GM18861 (cell line): ENCODE data around the gene DNAJC1.

Experiments
- ATAC-seq: cut with Tn5 transposase; IDR thresholded peaks from one replicate; pipeline ENCODE4 v1.9.1; 2021; ENCODE audit not compliant: unreplicated experiment

The DNAJC1 gene

DNA sequence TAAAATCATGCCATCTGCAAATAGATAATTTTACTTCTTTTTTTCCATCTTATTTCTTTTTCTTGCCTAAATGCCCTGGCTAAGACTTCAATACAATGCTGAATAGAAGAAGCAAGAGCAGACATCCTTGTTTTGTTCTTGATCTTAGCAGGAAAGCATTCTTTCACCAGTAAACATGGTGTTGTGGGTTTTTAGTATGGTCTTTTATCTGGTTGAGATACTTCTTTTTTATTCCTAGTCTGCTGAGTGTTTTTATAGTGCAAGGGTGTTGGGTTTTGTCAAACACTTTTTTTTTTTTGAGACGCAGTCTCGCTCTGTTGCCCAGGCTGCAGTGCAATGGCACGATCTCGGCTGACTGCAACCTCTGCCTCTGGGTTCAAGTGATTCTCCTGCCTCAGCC is 232.3 kb downstream of the DNAJC1 start:
- ATAC-seq, result no peak

DNA sequence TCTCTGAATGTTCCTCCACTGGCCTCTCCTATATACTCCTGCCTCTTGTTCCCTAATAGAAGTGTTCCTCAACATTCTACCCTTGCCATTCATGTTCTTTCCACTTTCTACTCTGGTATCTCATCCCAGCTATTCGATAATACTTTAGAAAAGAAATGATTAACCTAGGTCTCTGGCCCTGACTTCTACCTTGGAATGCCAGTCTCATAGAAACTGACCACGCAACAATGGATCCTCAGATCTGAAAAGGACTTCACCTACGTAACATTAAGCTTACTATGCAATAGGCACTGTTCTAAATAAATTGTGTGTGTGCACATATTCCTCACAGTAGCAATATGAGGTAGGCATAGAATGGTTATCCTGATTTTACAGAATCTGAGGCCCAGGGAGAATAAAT is 234.5 kb downstream of the DNAJC1 start:
- no peak for ATAC-seq

DNA sequence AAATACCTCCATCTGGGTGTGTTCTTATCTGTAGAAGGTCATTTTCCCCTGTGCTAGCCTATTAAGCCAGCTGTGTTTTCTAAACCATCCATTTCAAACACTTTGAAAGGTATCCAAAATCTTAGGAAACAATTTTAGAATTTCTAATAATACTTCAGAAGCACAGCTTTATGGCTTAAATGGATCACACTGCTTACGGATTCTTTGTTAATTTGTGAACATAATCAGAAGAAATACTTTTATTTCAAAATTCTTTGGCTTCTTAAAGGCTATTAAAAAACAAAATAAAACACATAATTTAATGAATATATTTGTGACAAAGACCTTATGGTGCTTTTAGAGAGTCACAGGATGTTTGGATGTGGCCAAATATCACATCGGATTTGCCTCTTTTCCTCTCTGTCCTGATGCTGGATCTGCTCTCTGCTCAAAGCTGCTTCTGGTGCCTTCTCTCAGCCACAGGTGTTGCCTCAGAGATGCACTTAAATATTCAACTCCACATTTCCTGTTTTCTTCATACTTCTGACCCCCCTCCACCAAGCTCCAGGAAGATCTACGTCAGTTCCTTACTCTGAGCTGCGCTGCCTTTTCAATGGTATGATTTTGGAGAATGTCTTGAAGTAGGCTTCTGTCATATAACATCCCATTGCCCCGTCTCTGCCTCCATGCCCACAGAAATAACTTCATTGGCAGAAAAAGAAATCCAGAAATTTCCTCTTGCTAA is 238.9 kb downstream of the DNAJC1 start:
- ATAC-seq, result no peak

DNA sequence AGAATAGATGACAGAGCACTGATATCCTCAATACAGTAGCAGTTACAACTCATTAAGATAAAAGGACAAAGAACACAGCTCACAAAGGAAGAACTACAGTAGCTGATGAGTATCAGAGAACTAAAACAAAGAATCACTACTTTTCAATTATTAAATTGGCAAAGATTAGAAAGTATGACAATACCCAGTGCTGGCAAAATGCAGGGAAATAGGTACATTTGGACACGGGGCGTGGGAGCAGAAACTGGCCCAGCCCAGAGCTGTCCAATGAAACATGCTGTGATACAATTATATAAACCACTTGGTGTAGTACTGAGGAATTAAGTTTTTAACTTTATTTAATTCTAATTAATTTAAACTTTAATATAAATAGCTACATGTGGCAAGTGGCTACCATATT is 243.2 kb downstream of the DNAJC1 start:
- ATAC-seq, result no peak

- ATAC-seq, result no peak
Measured at GRCh38 chr10:21759232-21759631, 244.3 kb downstream of the DNAJC1 start.

GRCh38 chr10:21758696-21759095 is 244.8 kb downstream of the DNAJC1 start:
- ATAC-seq, result no peak

GRCh38 chr10:21758239-21758638 is 245.3 kb downstream of the DNAJC1 start:
- ATAC-seq, result no peak

DNA sequence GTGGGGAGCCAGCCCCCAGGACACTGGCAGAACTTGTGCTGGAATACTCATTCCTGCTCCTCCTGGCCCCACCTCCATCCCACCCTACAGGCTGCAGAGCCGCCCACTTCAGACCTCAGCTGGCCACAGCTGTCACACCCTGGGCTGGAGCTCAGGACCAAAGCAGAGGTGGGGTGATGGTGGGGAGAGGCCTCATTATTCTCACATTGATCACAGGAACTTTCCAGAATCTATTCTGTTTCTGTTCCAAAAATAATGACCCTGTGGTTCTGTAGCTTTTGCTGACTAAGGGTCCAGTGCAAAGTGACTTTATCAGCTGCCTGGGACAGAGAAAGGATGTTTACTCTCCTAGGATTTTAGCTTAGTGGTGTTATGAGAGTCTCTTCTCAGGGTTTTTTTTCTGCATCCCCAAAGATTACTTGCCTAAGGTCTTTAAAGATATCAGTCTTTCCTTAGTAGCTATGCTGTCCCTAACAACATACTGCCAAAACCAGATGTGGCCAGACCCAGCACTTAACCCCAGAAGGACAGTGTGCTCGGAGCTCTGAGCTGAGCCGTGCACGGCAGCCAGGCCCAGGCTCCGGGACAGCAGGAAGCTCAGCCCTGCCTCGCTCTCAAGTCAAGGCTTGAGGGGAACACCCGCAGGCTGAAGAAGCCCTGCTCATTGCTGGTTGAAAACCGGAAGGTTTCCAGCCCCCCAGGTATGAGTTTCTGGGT is 246.2 kb downstream of the DNAJC1 start:
- no peak for ATAC-seq

DNA sequence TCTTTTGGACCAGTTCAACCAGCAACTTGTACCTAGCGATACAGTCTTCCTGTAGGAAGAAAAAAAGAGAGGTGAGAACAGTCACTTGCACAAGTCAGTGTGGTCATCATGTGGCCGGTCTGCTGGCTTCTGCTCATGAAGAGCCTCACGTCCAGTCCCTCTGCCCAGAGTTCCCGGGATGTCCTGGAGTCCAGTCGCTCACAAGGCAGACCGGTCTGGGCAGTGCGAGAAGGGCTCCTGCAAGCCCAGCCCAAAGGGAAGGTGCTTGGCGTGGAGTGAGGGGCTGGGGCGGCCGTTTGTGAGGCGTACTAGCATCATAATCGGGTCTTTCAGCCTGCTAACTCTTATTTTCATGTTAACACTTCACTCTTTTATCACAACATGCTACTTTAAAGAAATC is 246.8 kb downstream of the DNAJC1 start:
- no peak for ATAC-seq

DNA sequence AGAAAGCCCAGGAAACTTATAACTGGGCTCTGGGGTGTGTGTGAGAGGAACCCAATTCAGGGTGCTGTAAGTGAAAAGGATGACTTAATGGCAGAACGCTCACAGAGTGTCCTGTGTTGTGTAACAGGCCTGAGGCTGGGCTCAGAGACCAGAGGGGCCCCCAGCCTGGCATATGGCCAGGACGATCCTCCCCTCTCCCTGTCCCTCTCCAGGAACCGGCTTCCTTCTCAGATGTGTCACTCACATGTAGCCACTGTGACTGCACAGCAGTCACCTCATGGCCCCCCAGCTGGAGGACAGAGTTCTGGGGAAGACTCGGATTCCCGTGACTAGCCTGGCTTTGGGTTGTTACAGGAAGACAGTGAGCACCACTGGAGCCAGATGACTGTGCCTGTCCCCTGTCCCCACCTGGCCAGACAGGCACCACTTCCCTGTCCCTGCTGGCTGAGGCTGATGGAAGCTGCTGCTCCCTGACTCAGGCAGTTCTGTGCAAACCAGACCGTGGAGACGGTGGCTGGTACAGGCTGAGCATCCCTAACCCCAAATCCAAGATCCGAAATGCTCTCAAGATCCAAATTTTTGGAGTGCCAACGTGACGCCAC is 249.0 kb downstream of the DNAJC1 start:
- ATAC-seq, result no peak

GRCh38 chr10:21753497-21754270 is 249.8 kb downstream of the DNAJC1 start:
- no peak for ATAC-seq

- no peak for ATAC-seq
Measured at GRCh38 chr10:21751341-21752310, 251.9 kb downstream of the DNAJC1 start.

- ATAC-seq, result no peak
Measured at GRCh38 chr10:21750424-21750823, 253.1 kb downstream of the DNAJC1 start.

DNA sequence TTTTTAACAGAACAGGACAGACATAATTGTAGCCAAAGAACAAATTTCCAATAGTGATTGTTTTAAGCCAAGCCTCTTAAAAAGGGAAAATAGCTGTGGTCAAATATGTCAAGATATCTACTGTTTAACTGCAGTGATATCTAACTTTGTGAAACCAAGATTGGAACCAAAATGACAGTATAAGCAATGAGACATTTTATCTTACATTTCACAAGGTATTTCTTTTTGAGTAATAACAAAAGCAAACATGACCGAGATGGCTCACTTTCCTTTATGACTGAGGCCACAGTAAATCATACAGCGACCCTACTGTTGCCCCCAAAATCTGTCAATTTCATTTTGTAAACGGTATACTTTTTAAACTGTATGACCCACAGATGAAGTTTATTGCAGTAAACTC is 253.7 kb downstream of the DNAJC1 start:
- ATAC-seq, result no peak

GRCh38 chr10:21747809-21748208 is 255.7 kb downstream of the DNAJC1 start:
- no peak for ATAC-seq

GRCh38 chr10:21746118-21746517 is 257.4 kb downstream of the DNAJC1 start:
- ATAC-seq, result no peak

GRCh38 chr10:21744223-21744622 is 259.3 kb downstream of the DNAJC1 start:
- no peak for ATAC-seq

DNA sequence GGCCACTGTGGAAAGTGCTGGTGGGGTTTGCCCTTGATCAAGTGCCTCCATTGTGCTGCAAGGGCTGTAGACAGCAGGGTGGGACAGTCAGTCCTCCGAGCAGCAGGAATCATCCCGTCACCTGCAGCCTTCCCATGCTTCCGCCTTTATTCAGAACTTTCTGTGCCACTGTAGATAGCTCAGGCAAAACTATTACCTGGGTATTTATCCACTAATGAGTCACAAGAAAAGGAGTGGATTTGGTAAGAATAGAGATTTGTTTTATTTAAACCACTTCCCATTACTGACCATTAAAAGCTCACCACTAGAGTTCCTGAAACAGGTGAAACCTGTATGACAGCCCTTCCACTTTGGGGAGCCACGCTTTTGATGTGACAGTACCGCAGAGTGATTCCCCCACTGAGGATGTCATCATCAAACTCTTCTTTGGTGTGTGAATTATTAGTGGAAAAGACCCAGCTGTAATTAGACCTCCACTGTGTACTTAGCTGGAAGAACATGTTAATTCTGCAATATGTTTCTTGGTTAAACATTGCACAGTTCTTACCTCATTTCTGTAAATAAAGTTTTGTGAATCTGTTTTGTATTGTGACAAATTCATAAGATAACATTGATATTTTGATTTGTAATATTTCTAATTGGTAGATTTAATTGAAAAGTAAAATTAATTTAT is 260.7 kb downstream of the DNAJC1 start:
- no peak for ATAC-seq

GRCh38 chr10:21740989-21741388 is 262.5 kb downstream of the DNAJC1 start:
- no peak for ATAC-seq

DNA sequence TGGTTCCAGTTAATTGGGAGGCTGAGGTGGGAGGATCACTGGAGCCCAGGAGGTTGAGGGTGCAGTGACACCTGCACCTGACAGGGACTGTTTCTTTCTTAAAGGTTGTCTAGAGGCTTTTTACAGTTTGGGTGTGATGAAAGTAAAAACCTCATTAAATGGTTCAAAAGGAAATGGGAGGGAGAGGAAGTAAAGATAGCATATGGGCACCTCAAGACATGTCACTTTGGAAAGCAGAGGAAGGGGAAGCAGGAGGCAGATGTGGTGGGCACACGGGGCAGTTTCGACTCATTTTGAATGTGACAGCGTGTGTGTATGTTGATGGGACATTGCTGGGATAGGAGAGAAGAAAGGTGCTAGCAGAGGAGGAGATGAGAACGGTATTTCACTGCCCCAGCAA is 266.4 kb downstream of the DNAJC1 start:
- ATAC-seq, result no peak
